Epithelial cell of prostate (primary cell): ENCODE measurements around the gene ZNF530.

Source experiments
- DNase-seq: peaks from one replicate; pipeline ENCODE4 v3.0.0-alpha.2; 2011; ENCODE audit warnings: low read depth, low spot score
- H3K27ac ChIP-seq: fragments of 450-650 bp; 2 replicates; pipeline ENCODE4 v1.5.1; 2017; ENCODE audit warnings: mild to moderate bottlenecking

ZNF530 gene

DNA sequence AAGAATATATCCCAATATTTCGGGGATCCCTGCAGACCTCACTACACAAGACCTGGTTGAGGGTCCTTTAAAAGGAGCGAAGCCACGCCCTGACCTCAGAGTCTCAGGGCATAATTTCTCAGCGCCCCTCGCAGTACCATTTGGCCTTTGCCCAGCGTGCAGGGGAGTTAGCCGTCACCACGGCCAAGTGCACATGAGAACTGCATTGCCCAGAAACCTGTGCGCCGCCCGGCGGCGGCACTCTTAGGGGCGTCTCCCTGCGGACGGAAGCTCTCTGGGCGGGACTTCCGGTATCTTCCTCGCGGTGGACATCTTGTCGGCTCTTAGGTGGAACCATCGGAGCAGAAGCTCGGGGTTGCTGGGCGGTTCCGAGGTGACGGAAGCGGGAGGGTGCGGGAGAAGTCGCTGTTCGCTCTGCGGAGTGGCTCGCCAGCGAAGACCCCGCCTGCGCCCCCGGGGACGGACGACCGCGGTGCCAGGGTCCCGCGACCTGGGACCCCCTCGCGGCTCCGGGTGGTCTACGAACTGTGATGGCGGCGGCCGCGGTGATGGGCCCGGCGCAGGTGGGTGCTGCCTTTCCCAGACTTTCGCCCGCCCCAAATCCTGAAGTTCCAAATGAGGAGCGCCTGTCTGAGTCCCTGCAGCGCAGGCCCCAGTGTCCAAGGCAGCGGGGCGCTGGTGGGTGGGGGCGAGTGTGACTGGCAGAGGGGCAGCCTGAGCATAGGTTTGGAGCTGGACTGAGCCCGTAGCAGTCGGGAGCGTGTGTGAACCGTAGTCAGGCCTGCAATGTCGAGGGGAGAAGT is 14.5 kb downstream of the ZNF530 start, which contains the start of gene ZNF134:
TSS of gene ZNF134 (plus strand) at position 302 of the 803 bp plus-strand sequence. CDS start 5,227 bp downstream, outside the sequence.
- DNase-seq: peak; percentile 46
- peak within 1 kb of the TSS; percentile 35 for H3K27ac ChIP-seq

DNA sequence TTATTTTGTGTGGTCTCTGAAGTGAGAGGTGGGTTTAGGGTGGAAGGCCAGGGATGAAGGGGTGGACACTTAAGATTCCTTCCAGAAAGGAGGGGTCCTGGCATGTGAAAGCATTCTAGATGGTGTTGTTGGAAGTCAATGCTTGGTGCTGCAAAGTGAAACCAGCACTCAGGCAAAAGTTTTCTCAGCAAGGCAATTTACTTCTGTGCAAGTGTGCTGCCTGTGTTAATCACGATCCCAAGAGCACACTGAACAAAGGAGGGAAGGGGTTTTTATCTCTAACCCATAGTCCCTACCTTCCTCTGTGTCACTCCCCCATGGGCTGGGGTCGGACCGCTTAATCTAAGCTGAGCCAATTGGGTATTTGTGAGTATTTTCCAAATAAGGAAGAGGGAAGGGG is 15.7 kb downstream of the ZNF530 start:
- no peak for DNase-seq
- no peak overlapping the region for H3K27ac ChIP-seq

DNA sequence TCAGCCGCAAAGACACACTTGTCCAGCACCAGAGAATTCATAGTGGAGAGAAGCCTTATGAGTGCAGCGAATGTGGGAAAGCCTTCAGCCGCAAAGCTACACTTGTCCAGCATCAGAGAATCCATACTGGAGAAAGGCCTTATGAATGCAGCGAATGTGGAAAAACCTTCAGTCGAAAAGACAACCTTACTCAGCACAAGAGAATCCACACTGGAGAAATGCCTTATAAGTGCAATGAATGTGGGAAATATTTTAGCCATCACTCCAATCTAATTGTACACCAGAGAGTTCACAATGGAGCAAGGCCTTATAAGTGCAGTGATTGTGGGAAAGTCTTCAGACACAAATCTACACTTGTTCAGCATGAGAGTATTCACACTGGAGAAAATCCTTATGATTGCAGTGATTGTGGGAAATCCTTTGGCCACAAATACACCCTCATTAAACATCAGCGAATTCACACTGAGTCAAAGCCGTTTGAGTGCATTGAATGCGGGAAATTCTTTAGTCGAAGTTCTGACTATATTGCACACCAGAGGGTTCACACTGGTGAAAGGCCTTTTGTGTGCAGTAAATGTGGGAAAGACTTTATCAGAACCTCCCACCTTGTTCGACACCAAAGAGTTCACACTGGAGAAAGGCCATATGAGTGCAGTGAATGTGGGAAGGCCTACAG is 21.1 kb downstream of the ZNF530 start:
- DNase-seq: no peak
- no peak overlapping the region for H3K27ac ChIP-seq

DNA sequence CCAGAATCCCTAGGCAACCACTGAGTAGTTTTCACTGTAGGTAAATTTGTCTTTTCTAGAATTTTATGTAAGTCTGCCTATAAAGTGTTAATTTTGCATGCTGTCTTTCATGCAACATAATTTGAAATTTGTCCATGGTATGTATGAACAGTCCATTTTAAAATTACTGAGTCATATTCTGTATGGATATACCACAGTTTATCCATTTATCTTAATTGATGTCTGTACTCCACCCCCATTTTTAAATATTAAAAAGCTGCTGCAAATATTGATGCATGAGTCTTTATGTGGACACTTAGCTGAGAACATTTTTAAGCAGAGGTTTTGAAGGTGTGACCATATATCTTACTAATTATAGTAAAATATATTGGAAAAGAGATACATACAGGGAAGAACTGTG is 23.4 kb downstream of the ZNF530 start:
- no peak for DNase-seq
- no peak overlapping the region for H3K27ac ChIP-seq

DNA sequence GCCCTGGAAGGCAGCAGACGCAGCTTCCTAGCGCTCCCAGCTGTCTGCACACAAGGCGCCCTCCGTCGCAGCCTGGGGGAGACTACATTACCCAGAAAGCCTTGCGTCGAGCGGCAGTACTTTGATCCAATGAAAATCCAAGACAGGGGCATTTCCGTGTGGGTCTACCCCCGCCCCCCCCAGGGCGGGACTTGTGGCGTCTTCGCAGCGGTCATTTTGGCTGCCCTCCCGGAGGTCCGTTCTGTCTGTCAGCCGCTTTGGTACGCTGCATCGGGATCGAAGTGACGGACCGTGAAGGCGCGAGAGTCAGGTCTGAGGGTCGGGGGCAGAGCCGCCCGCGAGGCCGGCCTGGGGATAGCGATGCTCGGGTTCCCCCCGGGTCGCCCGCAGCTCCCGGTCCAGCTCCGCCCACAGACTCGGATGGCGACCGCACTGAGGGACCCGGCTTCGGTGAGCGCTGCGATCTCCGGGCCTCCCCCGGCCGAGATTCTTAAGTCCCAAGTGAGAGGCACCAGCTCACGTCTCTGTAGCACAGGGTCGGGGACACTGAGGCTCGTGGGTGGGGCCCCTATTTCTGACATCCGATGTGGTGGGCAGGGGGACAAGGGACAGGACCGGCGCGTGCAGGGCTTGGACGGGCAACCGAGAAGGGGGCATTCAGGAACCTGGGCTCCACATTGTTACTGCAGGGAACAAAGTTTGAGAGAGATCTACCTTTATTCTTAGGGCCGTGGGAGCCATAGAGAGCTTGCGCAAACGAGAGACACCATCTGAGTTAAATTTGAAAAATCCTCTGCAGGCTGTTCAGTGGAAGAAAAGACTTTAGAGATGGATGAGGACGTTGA is 33.5 kb downstream of the ZNF530 start, which contains the start of gene ZNF211:
TSS of gene ZNF211 (plus strand) at position 182 of the 845 bp plus-strand sequence. CDS start at position 361, 179 bp downstream.
- no peak within 1 kb of the TSS for H3K27ac ChIP-seq
- peak; percentile 67 for DNase-seq

DNA sequence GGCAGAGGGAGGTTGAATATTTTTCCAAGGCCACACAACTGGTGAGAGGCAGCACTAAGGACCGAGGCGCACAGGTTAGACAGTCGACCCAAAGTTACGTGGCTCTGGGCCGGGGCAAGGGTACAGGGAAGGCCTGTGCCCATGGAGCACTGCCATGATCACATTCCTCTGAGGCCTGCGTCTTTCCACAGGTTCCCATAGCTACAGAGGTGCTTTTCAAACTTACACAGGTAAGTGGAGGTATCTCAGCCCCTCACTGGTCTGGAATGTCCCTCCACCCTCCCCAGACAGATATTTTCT is 34.1 kb downstream of the ZNF530 start:
- no peak for DNase-seq
- no peak overlapping the region for H3K27ac ChIP-seq

DNA sequence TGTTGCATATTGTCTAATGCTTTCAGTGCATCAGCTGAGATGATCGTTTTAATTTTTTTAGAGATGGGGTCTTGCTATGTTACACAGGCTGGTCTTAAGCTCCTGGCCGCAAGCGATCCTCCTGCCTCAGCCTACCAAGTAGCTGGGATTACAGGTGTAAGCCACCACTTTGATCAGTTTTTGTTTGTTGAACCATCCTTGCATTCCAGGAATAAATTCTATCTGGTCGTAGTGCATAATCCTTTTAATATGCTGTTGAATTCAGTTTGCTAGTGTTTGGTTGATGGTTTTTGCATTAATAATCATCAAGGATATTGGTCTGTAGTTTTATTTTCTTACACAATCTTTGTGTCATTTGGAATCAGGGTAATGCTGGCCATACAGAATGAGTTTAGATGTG is 37.7 kb downstream of the ZNF530 start:
- no peak for DNase-seq
- no peak overlapping the region for H3K27ac ChIP-seq

DNA sequence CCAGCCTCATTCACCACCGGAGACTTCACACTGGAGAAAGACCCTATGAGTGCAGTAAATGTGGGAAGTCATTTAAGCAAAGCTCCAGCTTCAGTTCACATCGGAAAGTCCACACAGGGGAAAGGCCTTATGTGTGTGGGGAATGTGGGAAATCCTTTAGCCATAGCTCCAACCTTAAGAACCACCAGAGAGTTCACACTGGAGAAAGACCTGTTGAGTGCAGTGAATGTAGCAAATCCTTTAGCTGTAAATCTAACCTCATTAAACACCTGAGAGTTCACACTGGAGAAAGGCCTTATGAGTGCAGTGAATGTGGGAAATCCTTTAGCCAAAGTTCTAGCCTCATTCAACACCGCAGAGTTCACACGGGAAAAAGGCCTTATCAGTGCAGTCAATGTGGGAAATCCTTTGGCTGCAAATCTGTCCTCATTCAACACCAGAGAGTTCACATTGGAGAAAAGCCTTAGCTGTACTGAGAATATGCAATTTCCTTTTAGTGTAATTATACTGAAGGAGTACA is 42.1 kb downstream of the ZNF530 start:
- DNase-seq: no peak
- H3K27ac ChIP-seq: no peak overlapping the region

DNA sequence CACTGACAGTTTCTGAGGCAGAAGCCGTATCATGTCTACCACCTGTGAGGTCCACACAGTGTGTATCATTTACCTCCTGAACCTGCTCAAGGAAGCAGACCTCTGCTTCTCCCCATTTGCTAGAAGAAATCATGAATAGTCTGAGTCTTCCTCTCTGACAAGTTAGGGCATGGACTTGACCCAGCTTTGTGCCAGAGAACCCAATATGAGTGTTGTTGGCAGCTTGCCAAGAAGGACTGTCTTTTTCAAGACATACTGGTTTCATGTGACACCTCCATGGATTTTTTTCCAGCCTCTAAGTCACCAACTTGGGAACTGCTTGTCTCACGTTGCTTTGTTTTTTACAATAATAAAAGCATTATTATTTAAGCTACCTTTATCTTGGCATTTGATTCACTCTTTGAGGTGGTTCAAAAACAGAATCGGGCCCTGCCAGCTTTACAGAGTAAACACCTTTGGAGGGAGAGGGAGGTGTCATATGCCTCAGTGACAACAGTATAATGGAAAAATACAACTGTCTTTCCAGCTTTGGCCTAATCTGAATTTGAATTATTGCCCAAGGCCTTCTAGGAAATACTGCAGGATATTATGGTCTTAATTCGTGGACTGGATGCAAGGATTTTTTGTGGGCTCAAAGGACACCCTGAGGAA is 42.8 kb downstream of the ZNF530 start:
- peak; percentile 79 for DNase-seq
- no peak overlapping the region for H3K27ac ChIP-seq

DNA sequence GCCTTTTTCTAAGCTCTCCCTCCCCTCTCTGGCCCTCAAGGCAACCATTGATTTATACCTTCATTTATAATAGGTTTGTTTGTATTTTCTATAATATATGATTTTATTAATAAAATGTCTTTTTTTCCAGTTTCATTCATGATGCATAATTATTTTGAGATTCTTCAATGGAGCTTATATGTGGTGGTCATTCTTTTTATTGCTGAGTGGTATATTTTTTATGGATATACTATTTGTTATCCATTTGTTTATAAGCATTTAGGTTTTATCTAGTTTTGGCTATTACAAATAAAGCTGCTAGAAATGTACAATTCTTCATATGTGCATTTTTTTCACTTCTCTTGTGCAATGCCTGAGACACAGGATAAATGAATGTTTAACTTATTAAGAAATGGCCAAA is 44.0 kb downstream of the ZNF530 start:
- no peak for DNase-seq
- no peak overlapping the region for H3K27ac ChIP-seq

DNA sequence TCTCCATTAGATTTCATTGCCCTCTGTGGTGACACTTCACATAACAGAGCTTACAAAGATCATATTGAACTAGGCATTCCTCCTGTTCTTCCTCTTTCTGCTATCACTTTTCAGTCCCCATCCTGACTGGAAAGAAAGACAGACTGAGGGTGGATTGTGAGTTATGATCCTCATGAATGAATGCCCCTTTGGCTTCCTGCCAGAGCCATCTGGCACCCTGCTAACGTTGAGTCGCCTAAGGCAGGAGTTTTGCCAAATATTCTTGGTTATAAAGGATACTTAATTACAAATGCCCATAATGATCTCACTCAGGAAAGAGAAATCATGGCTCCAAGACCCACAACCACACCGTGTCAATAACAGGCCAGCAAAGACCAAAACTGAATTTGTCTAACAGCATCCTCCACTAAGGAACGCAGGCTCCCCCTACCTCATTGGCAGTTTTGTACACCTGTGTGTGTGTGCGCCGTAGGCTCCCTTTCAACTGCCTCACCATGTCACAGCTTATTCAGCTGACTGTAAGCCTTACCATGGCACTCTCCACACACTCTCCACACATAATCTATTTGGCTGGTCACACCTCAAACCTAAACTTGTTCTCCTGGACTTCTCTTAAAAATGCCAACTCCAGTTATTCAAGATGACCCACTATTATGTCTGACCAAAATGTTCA is 48.8 kb downstream of the ZNF530 start:
- DNase-seq: no peak
- no peak overlapping the region for H3K27ac ChIP-seq

DNA sequence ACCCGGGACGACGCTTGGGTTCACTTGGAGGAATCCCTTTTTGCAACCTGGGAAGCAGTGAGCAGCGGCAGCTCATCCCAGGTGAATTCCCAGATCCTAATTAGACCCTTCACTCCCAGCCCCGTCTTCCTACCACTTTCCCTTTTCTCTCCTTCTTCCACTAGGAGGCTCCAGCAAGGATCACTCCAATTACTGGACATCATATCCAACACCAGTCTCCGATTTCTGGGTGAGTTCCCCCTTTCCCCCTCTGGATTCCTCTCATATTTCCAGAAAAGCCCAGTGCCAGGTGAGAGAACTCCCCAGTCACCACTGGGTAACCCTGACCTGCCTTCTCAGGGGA is 51.9 kb downstream of the ZNF530 start:
- no peak for DNase-seq
- peak overlapping the region; percentile 55 for H3K27ac ChIP-seq

DNA sequence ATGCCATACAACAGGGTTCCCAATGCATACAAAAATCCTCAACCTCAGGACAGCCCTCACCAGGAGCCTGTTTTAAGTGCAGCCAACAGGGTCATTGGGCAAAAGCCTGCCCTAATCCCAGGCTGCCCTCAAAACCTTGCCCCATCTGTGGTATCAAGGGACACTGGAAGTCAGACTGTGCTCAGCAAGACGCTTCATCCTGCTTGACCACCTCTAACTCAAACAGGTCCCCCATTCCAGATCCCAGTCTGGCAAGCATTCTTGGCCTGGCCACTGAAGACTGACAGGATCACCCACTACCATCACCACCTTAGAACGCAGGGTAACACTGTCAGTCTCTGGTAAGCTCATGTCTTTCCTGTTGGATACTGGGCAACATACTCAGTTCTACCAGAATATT is 54.0 kb downstream of the ZNF530 start:
- no peak overlapping the region for H3K27ac ChIP-seq
- DNase-seq: no peak

DNA sequence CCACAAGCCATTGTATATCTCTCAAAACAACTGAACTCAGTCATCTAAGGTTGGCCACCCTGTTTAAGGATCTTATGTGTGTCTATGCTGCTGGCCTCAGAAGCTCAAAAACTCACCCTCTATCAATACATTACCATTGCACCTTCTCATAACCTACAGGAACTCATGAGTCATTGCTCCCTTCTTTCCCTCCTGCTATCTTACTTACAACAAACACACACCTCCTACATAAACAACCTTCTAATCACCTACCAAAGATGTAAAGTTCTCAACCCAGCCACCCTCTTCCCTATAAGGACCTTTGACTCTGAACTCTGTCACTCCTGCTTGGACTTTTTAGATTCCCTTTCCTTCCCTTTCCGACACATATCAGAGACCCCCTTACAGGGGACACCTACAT is 55.8 kb downstream of the ZNF530 start:
- H3K27ac ChIP-seq: no peak overlapping the region
- DNase-seq: no peak

DNA sequence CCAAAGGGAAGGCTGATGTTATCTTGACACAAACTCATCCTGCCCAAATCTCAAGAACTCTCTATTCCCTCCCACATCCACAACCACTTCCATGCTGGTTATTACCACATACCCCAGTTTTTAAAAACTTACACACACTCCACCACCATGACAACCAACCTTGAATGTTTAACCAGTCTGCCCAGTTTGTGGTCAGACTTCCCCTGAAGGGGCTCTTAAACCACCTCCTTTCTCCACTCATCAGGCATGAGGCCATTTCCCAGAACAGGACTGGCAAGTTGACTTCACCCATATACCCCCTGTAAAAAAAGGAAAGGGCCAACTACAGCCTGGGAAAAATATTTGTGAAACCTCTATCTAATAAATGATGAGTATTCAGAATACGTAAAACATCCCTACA is 56.7 kb downstream of the ZNF530 start:
- no peak for DNase-seq
- no peak overlapping the region for H3K27ac ChIP-seq
